ENCODE results near the gene ANAPC15. TPM values are rescaled to one million over a fixed set of nuclear protein-coding genes. Genes with fewer than 3 reads are reported as not detected.

ANAPC15 gene
- total and polyA plus RNA-seq, 9 of the 15 experiments (the other 6 are each of a cell fraction or from before 2014, with no cell fraction given): 53.0 to 254 (median 75.7) TPM

DNA sequence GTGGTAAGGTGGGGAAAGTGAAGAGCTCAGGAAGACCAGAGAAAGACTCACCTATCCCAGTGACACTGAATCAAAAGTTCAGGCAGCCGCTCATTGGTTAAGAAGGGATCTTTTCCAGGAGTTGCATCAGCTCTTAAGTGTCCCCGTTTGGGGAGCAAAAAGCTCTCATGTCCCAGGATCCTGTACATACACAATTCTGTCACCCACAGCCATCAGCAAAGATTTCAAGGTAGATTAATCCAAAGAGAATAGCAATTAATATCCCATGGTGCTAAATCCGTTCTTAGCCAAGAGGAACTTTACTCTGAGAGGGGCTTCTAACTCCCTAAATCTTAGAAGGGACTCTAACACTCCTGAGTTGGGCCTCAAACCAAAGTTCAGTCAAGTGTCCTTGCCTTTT lies 42.3 kb upstream of the ANAPC15 start:
- no peaks in the 10 kb centered on the region for H3K36me3 ChIP-seq (ENCODE audit: control insufficient read depth, insufficient read depth, low read length)
- no peak overlapping the region for H3K4me2 ChIP-seq (ENCODE audit: insufficient read depth, low read length)
- in situ Hi-C loops (cut with MboI) (loop anchor here (5.0 kb wide), 1 partner anchor 133 kb away; no protein-coding TSS in a partner anchor), intact Hi-C loops (cut with micrococcal nuclease) (no loop called here)
- DNase-seq (ENCODE audit: extremely low read depth in 1 of 4, low spot score in 3 of 4) (peak in 1 of 4 experiments; percentile 16), ATAC-seq (peak; percentile 72), FAIRE-seq (no peak)
- 37% methylated on average over 3 of the region's 3 CpGs for WGBS (ENCODE audit: insufficient coverage, low coverage, missing lambda C conversion rate)
- no peaks in the 10 kb centered on the region for H4K20me1 ChIP-seq (replicated peaks; ENCODE audit: control insufficient read depth, insufficient read depth, low read length)
- no TSS peak for BruUV-seq (replicated peaks)
- ChIA-PET POLR2A (interaction anchor here (0.5 to 1.7 kb wide), 5 partner anchors 12 to 133 kb away, joined by 3 to 6 read pairs (median 3); no protein-coding TSS in a partner anchor), CTCF (ENCODE audit: low intra/inter-chr PET ratio) (no interaction called here)
- peaks cover 3 to 22% of the 10 kb centered on the region in 2 experiments; a peak in 4 of 5 replicates for H3K4me1 ChIP-seq (replicated peaks in 1 of 2; ENCODE audit: control insufficient read depth in 2 of 2, insufficient read depth in 2 of 2, low read length in 2 of 2)
- no peak overlapping the region; the same call in 2 of the 3 replicates for H3K27ac ChIP-seq (ENCODE audit: extremely low read depth, low read depth, low read length)
- no peaks in the 10 kb centered on the region for H3K9me3 ChIP-seq (replicated peaks; ENCODE audit: control insufficient read depth, insufficient read depth, low read depth, low read length)
- H3K9me1 ChIP-seq (ENCODE audit: control insufficient read depth, insufficient read depth, low read length): no peaks in the 10 kb centered on the region
- no peak overlapping the region for H3K4me3 ChIP-seq
- H3K79me2 ChIP-seq (ENCODE audit: control insufficient read depth, insufficient read depth, low read length): no peaks in the 10 kb centered on the region
- H2AFZ ChIP-seq (ENCODE audit: low read depth, low read length): peak overlapping the region; percentile 82
- H3K27me3 ChIP-seq (ENCODE audit: control insufficient read depth in 2 of 2, insufficient read depth in 2 of 2, low read length in 2 of 2): no peaks in the 10 kb centered on the region; a peak in 1 of 5 replicates
- H3K9ac ChIP-seq (ENCODE audit: insufficient read depth in 1 of 2, low read depth in 2 of 2, low read length in 2 of 2): no peak overlapping the region
- TF ChIP-seq ZNF24 (IDR thresholded peaks at IDR 0.05): no peak
- TF ChIP-seq, protein P1, sequence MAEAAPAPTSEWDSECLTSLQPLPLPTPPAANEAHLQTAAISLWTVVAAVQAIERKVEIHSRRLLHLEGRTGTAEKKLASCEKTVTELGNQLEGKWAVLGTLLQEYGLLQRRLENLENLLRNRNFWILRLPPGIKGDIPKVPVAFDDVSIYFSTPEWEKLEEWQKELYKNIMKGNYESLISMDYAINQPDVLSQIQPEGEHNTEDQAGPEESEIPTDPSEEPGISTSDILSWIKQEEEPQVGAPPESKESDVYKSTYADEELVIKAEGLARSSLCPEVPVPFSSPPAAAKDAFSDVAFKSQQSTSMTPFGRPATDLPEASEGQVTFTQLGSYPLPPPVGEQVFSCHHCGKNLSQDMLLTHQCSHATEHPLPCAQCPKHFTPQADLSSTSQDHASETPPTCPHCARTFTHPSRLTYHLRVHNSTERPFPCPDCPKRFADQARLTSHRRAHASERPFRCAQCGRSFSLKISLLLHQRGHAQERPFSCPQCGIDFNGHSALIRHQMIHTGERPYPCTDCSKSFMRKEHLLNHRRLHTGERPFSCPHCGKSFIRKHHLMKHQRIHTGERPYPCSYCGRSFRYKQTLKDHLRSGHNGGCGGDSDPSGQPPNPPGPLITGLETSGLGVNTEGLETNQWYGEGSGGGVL (CRISPR knock-in tag; IDR thresholded peaks at IDR 0.05): no peak
- no peak for TF ChIP-seq TEAD2 (tag; IDR thresholded peaks at IDR 0.05)
- no peak for TF ChIP-seq EP400 (IDR thresholded peaks at IDR 0.05)
- no peak for TF ChIP-seq TARDBP (IDR thresholded peaks at IDR 0.05)
- peak; percentile 52 for TF ChIP-seq CXXC5 (CRISPR knock-in tag; IDR thresholded peaks at IDR 0.05)
- no peak for TF ChIP-seq TCFL5 (CRISPR knock-in tag; conservative IDR thresholded peaks at IDR 0.05)
- TF ChIP-seq ZNF592 (IDR thresholded peaks at IDR 0.05): peak; percentile 18; the same call in 1 of the 2 replicates
- TF ChIP-seq, protein P2, sequence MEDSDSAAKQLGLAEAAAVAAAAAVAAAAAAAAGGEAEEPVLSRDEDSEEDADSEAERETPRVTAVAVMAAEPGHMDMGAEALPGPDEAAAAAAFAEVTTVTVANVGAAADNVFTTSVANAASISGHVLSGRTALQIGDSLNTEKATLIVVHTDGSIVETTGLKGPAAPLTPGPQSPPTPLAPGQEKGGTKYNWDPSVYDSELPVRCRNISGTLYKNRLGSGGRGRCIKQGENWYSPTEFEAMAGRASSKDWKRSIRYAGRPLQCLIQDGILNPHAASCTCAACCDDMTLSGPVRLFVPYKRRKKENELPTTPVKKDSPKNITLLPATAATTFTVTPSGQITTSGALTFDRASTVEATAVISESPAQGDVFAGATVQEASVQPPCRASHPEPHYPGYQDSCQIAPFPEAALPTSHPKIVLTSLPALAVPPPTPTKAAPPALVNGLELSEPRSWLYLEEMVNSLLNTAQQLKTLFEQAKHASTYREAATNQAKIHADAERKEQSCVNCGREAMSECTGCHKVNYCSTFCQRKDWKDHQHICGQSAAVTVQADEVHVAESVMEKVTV (CRISPR knock-in tag; IDR thresholded peaks at IDR 0.05): no peak
